HUES48 (cell line): Measurements from ENCODE around the gene SLIT3.
A peak's percentile ranks its signal among the peaks of the same experiment; 100 is the strongest.

ENCODE experiments used
- H3K27ac ChIP-seq: one replicate; pipeline ENCODE4 v1.7.0; 2013; ENCODE audit warnings: low read depth, low read length, inconsistent platforms
- H3K27me3 ChIP-seq: 2 replicates; pipeline ENCODE4 v1.6.1; 2013; ENCODE audit warnings: mild to moderate bottlenecking, low read length; ENCODE audit not compliant: control insufficient read depth, insufficient read depth
- H3K36me3 ChIP-seq: 2 replicates; pipeline ENCODE4 v1.6.1; 2013; ENCODE audit warnings: low read length; ENCODE audit not compliant: control insufficient read depth, insufficient read depth
- H3K4me1 ChIP-seq: 2 replicates; pipeline ENCODE4 v1.6.1; 2013; ENCODE audit warnings: mild to moderate bottlenecking, low read length; ENCODE audit not compliant: control insufficient read depth, insufficient read depth
- H3K4me3 ChIP-seq: 2 replicates; pipeline ENCODE4 v1.5.1; 2013; ENCODE audit warnings: mild to moderate bottlenecking, low read depth, low read length
- H3K9ac ChIP-seq: 2 replicates; pipeline ENCODE4 v1.6.1; 2013; ENCODE audit warnings: mild to moderate bottlenecking, low read depth, low read length, moderate library complexity
- H3K9me3 ChIP-seq: 2 replicates; pipeline ENCODE4 v1.6.1; 2013; ENCODE audit warnings: low read length; ENCODE audit not compliant: control insufficient read depth, insufficient read depth

The SLIT3 gene

DNA sequence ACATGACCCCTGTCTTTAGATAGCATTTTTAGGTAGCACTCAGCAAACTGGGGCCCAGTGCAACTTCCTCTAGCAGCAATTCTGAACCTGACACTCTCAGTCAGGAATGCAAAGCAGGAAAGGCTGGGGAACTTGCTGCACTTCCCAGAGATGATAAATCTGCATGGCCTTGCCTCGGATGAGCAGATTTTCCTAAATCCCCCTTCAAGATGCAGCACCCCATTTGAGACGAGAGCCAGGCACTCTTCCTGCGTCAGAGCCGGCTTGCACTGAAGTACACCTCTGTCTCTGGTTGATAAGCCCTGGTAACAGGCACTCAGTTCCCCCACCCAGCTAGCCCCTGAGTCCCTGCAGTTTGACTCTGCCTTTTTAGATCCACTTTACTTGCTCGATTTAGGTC is 425.1 kb downstream of the SLIT3 start:
- Histone ChIP-seq H3K36me3 (no peaks in the 10 kb centered on the region), H3K27ac (no peak overlapping the region), H3K9ac (no peak overlapping the region), H3K27me3 (peaks cover 9% of the 10 kb centered on the region; the same call in 1 of the 2 replicates), H3K4me3 (no peak overlapping the region), H3K4me1 (peaks cover 7% of the 10 kb centered on the region), H3K9me3 (no peaks in the 10 kb centered on the region)

DNA sequence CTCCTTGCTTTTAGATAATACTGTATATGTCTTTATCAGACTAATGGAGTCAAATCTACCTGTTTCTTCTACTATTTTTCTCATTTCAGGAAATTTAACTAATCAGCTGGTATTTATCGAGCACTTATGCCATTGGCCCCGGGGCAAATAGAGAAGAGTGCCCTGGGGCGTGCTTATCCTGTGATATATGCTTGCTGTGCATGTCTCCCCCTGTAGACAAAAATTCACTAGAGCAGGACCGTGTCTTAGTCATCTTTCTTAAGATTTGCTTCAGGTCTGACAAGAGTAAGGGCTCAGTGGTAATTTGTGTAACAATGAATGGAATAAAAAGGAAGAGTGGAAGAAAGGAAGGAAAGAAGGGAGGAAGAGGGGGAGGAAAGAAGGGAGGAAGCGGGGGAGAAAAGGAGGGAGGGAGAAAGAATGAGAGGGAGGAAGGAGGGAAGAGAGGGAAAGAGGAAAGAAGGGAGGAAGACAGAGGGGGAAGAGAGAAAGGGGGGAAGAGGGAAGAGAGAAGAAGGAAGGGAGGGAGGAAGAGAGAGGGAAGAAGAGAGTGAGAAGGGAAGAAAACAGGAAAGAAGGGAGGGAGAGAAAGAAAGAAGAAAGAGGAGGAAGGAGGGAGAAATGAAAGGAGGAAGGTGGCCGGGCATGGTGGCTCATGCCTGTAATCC is 426.1 kb downstream of the SLIT3 start:
- Histone ChIP-seq H3K4me1 (peaks cover 6% of the 10 kb centered on the region), H3K27ac (no peak overlapping the region), H3K9me3 (no peaks in the 10 kb centered on the region), H3K9ac (no peak overlapping the region), H3K27me3 (peaks cover 2% of the 10 kb centered on the region; the same call in 1 of the 2 replicates), H3K4me3 (no peak overlapping the region), H3K36me3 (no peaks in the 10 kb centered on the region)

- no peaks in the 10 kb centered on the region for H3K36me3 ChIP-seq
- H3K4me1 ChIP-seq, result peaks cover 6% of the 10 kb centered on the region
- no peaks in the 10 kb centered on the region for H3K9me3 ChIP-seq
- no peak overlapping the region for H3K4me3 ChIP-seq
- H3K27me3 ChIP-seq, result no peaks in the 10 kb centered on the region
- H3K27ac ChIP-seq, result no peak overlapping the region
- no peak overlapping the region for H3K9ac ChIP-seq
Observed at GRCh38 chr5:168872246-168872645, 428.7 kb downstream of the SLIT3 start.

DNA sequence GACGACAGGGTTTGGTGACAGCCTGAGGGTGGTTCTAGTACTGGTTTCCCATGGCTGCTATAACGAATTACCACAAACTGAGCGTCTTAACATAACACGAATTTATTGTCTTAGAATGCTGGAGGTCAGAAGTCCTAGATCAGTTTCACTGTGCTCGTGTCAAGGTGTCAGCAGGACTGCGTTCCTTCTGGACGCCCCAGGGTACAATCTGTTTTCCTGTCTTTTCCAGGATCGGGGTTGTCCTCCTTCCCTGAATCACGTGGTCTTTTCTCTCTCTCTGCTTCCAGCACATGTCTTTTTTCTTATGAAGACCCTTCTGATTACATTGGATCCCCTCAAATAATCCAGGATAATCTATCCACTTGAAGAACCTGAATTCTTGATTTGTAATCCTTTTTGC is 430.0 kb downstream of the SLIT3 start:
- no peaks in the 10 kb centered on the region for H3K27me3 ChIP-seq
- H3K9me3 ChIP-seq, result no peaks in the 10 kb centered on the region

GRCh38 chr5:168869615-168870227 is 431.2 kb downstream of the SLIT3 start:
- Histone ChIP-seq H3K36me3 (no peaks in the 10 kb centered on the region), H3K9ac (no peak overlapping the region), H3K9me3 (no peaks in the 10 kb centered on the region), H3K4me1 (peaks cover 7% of the 10 kb centered on the region; the same call in 1 of the 2 replicates), H3K27me3 (no peaks in the 10 kb centered on the region), H3K27ac (no peak overlapping the region), H3K4me3 (no peak overlapping the region)

More for the DNA sequence above, 430.0 kb downstream of the SLIT3 start:
- no peak overlapping the region for H3K27ac ChIP-seq
- H3K36me3 ChIP-seq, result no peaks in the 10 kb centered on the region
- no peak overlapping the region for H3K4me3 ChIP-seq
- H3K9ac ChIP-seq, result no peak overlapping the region
- peaks cover 9% of the 10 kb centered on the region for H3K4me1 ChIP-seq

DNA sequence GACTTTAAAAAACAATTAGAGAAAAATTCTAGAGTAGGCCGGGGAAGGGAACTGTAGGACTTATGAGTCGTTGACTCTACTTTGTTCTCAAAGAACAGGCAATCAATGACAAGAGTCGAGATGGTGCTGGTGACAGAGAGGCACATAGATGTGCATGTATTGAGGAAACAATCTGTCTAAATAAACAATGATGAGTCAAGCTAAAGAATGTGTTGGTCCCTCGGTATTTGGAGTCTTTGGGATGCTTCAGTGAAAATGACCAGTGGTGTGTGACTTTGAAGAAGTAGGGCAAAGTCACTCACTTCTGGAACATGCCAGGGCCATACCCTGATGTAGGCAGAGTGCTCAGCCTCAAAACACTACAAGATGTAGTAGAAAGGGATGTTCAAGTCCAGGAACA is 433.7 kb downstream of the SLIT3 start:
- no peak overlapping the region for H3K27ac ChIP-seq
- H3K36me3 ChIP-seq, result no peaks in the 10 kb centered on the region
- H3K4me1 ChIP-seq, result peaks cover 7% of the 10 kb centered on the region; the same call in 1 of the 2 replicates
- no peak overlapping the region for H3K4me3 ChIP-seq
- H3K9me3 ChIP-seq, result no peaks in the 10 kb centered on the region
- no peak overlapping the region for H3K9ac ChIP-seq
- H3K27me3 ChIP-seq, result no peaks in the 10 kb centered on the region

GRCh38 chr5:168865968-168866367 is 435.0 kb downstream of the SLIT3 start:
- H3K9ac ChIP-seq, result no peak overlapping the region
- H3K4me3 ChIP-seq, result no peak overlapping the region
- no peaks in the 10 kb centered on the region for H3K36me3 ChIP-seq
- no peaks in the 10 kb centered on the region for H3K27me3 ChIP-seq
- H3K27ac ChIP-seq, result peak overlapping the region; percentile 9
- peaks cover 7% of the 10 kb centered on the region; the same call in 1 of the 2 replicates for H3K4me1 ChIP-seq
- H3K9me3 ChIP-seq, result no peaks in the 10 kb centered on the region

DNA sequence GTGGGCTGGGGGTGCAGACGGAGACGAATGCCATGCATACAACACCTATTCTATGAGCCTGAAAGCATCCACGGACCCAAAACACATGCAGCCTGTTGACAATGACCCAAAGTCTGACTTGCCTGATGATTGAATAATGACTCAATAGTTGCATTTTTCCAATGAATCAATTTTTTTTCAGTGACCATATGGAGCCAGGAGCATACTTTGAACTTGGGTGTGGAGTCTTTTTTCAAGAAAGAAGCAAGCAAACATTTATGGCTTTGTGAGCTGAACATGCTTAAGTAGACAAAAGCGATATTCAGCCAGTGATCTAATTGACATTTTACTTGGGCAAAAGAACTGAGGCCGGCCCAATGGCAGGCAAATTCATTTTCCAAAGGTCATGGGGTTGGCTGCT is 437.9 kb downstream of the SLIT3 start:
- no peaks in the 10 kb centered on the region for H3K36me3 ChIP-seq
- no peak overlapping the region for H3K4me3 ChIP-seq
- H3K27ac ChIP-seq, result no peak overlapping the region

GRCh38 chr5:168860503-168860902 is 440.4 kb downstream of the SLIT3 start:
- H3K4me1 ChIP-seq, result no peaks in the 10 kb centered on the region
- H3K27me3 ChIP-seq, result no peaks in the 10 kb centered on the region
- H3K4me3 ChIP-seq, result no peak overlapping the region
- H3K9ac ChIP-seq, result no peak overlapping the region
- H3K27ac ChIP-seq, result no peak overlapping the region
- H3K9me3 ChIP-seq, result no peaks in the 10 kb centered on the region
- H3K36me3 ChIP-seq, result no peaks in the 10 kb centered on the region

More for the DNA sequence above, 437.9 kb downstream of the SLIT3 start:
- Histone ChIP-seq H3K27me3 (no peaks in the 10 kb centered on the region), H3K9ac (no peak overlapping the region), H3K9me3 (no peaks in the 10 kb centered on the region), H3K4me1 (peaks cover 7% of the 10 kb centered on the region; the same call in 1 of the 2 replicates)

DNA sequence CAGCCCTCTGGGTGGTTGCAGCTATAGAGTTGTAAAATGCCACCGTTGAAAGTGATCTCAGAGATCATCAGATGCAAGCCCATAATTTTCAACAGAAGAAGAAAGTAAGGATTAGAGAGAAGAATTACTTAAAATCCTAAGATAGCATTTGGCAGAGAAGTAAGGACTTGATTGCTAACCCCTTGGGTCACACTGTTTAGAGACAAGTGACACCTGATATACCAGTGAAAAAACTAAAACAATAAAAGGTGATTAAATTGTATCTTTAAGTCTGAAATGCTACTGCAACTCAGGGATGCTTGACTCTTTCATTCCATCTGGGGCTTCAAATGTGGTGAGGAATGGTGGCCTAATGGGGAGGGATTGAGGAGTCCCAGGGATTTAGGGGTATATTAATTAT is 440.9 kb downstream of the SLIT3 start:
- Histone ChIP-seq H3K27me3 (no peaks in the 10 kb centered on the region), H3K9ac (no peak overlapping the region), H3K4me1 (no peaks in the 10 kb centered on the region), H3K4me3 (no peak overlapping the region), H3K36me3 (no peaks in the 10 kb centered on the region), H3K9me3 (no peaks in the 10 kb centered on the region), H3K27ac (no peak overlapping the region)

- Histone ChIP-seq H3K4me1 (no peaks in the 10 kb centered on the region), H3K27ac (no peak overlapping the region), H3K9ac (no peak overlapping the region), H3K9me3 (no peaks in the 10 kb centered on the region), H3K4me3 (no peak overlapping the region), H3K36me3 (no peaks in the 10 kb centered on the region), H3K27me3 (no peaks in the 10 kb centered on the region)
Observed at GRCh38 chr5:168859471-168859870, 441.5 kb downstream of the SLIT3 start.
